GM18868 (cell line): ENCODE results near the gene CTBS.
A peak's percentile ranks its signal among the peaks of the same experiment; 100 is the strongest.
"Not testable (repeated sequence)": the region's sequence is repeated elsewhere in the genome, so short reads cannot be mapped to it uniquely, and the experiment has no call there.

Experiments
- ATAC-seq: cut with Tn5 transposase; IDR thresholded peaks from one replicate; pipeline ENCODE4 v1.9.1; 2021; ENCODE audit warnings: mild to moderate bottlenecking, moderate library complexity; ENCODE audit not compliant: unreplicated experiment

The CTBS gene

GRCh38 chr1:84573967-84574842 lies at the start of gene CTBS:
TSS of gene CTBS (minus strand) at chr1:84574440. CDS start at chr1:84574415, 25 bp downstream.
- ATAC-seq = peak; percentile 85

- no peak for ATAC-seq
Measured at GRCh38 chr1:84621553-84621952, 47.3 kb upstream of the CTBS start.

GRCh38 chr1:84620720-84621313 lies 46.6 kb upstream of the CTBS start:
- ATAC-seq = peak; percentile 97

- ATAC-seq = no peak
Measured at GRCh38 chr1:84619383-84620102, 45.3 kb upstream of the CTBS start.

GRCh38 chr1:84617349-84617748 lies 43.1 kb upstream of the CTBS start:
- no peak for ATAC-seq

GRCh38 chr1:84615790-84616189 lies 41.5 kb upstream of the CTBS start:
- no peak for ATAC-seq

GRCh38 chr1:84613887-84614286 lies 39.6 kb upstream of the CTBS start:
- no peak for ATAC-seq

- no peak for ATAC-seq
Measured at GRCh38 chr1:84613026-84613425, 38.8 kb upstream of the CTBS start.

GRCh38 chr1:84611796-84612195 lies 37.6 kb upstream of the CTBS start:
- peak; percentile 92 for ATAC-seq

- no peak for ATAC-seq
Measured at GRCh38 chr1:84611091-84611490, 36.9 kb upstream of the CTBS start.

- no peak for ATAC-seq
Measured at GRCh38 chr1:84606977-84607376, 32.7 kb upstream of the CTBS start.

- ATAC-seq = no peak
Measured at GRCh38 chr1:84605157-84605556, 30.9 kb upstream of the CTBS start.

- no peak for ATAC-seq
Measured at GRCh38 chr1:84603941-84604830, 29.9 kb upstream of the CTBS start.

- ATAC-seq = no peak
Measured at GRCh38 chr1:84603223-84603622, 29.0 kb upstream of the CTBS start.

- ATAC-seq = no peak
Measured at GRCh38 chr1:84600796-84601195, 26.6 kb upstream of the CTBS start.

GRCh38 chr1:84598846-84599741 lies 24.9 kb upstream of the CTBS start:
- ATAC-seq = peak; percentile 83

- ATAC-seq = no peak
Measured at GRCh38 chr1:84598418-84598817, 24.2 kb upstream of the CTBS start.

- ATAC-seq = no peak
Measured at GRCh38 chr1:84597011-84597410, 22.8 kb upstream of the CTBS start.

GRCh38 chr1:84594959-84595358 lies 20.7 kb upstream of the CTBS start:
- not testable (repeated sequence) for ATAC-seq

- ATAC-seq = no peak
Measured at GRCh38 chr1:84587099-84587498, 12.9 kb upstream of the CTBS start.
